ENCODE results near the gene GCHFR.

Gene GCHFR

GRCh38 chr15:40807028-40807887 is 43.4 kb downstream of the GCHFR start, which contains the start of the genes DNAJC17 and ZFYVE19:
DNAJC17 (minus strand) TSS chr15:40807473; CDS start chr15:40807446, 27 bp downstream.
ZFYVE19 (plus strand) TSS chr15:40807089; CDS start chr15:40807590, 501 bp downstream.
- POLR2A ChIA-PET, result interaction anchor here (0.9 to 2.1 kb wide), 11 partner anchors 8 to 112 kb away, joined by 3 to 9 read pairs (median 5); partner anchors contain the start of genes GCHFR, PPP1R14D, RAD51 and VPS18
- no peak for TF ChIP-seq FOXK2 (IDR thresholded peaks at IDR 0.05)
- TF ChIP-seq LEF1 (IDR thresholded peaks at IDR 0.05; ENCODE audit: borderline replicate concordance), result no peak
- no peak for TF ChIP-seq FOXM1 (IDR thresholded peaks at IDR 0.05; ENCODE audit: borderline replicate concordance)
- no peak for TF ChIP-seq FOXA1 (IDR thresholded peaks at IDR 0.05)
- peak; percentile 63; the same call in 1 of the 2 replicates for TF ChIP-seq SUZ12 (IDR thresholded peaks at IDR 0.05)
- TF ChIP-seq L3MBTL2 (conservative IDR thresholded peaks at IDR 0.05), result no peak
- TF ChIP-seq ELF4 (IDR thresholded peaks at IDR 0.05), result no peak
- TF ChIP-seq, protein P1, sequence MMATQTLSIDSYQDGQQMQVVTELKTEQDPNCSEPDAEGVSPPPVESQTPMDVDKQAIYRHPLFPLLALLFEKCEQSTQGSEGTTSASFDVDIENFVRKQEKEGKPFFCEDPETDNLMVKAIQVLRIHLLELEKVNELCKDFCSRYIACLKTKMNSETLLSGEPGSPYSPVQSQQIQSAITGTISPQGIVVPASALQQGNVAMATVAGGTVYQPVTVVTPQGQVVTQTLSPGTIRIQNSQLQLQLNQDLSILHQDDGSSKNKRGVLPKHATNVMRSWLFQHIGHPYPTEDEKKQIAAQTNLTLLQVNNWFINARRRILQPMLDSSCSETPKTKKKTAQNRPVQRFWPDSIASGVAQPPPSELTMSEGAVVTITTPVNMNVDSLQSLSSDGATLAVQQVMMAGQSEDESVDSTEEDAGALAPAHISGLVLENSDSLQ (IDR thresholded peaks at IDR 0.05), result peak; percentile 46; the same call in 1 of the 2 replicates
- no peak for TF ChIP-seq CTBP1 (IDR thresholded peaks at IDR 0.05; ENCODE audit: borderline replicate concordance)
- no peak for TF ChIP-seq BHLHE40 (IDR thresholded peaks at IDR 0.05; ENCODE audit: borderline replicate concordance)
- DNase-seq (ENCODE audit: extremely low spot score), result peak; percentile 90
- CTCF ChIA-PET, result no interaction called here

GRCh38 chr15:40807888-40808461 is 44.1 kb downstream of the GCHFR start:
- ChIA-PET CTCF (interaction anchor here (0.6 kb wide), 1 partner anchor 50 kb away, joined by 3 read pairs; no protein-coding TSS in a partner anchor), POLR2A (interaction anchor here (0.9 to 2.1 kb wide), 11 partner anchors 8 to 113 kb away, joined by 3 to 9 read pairs (median 5); partner anchors contain the start of genes GCHFR, PPP1R14D, RAD51 and VPS18)
- no peak for DNase-seq (ENCODE audit: extremely low spot score)
- TF ChIP-seq, protein P1 (IDR thresholded peaks at IDR 0.05), result no peak
- 0 out of 2 replicates have a peak, but pooled peaks have one; percentile 25 for TF ChIP-seq L3MBTL2 (conservative IDR thresholded peaks at IDR 0.05)

- ChIA-PET CTCF (interaction anchor here (0.6 kb wide), 2 partner anchors 49 kb away, joined by 3 to 5 read pairs; no protein-coding TSS in a partner anchor), POLR2A (no interaction called here)
Measured at GRCh38 chr15:40808861-40809450, 45.1 kb downstream of the GCHFR start.

DNA sequence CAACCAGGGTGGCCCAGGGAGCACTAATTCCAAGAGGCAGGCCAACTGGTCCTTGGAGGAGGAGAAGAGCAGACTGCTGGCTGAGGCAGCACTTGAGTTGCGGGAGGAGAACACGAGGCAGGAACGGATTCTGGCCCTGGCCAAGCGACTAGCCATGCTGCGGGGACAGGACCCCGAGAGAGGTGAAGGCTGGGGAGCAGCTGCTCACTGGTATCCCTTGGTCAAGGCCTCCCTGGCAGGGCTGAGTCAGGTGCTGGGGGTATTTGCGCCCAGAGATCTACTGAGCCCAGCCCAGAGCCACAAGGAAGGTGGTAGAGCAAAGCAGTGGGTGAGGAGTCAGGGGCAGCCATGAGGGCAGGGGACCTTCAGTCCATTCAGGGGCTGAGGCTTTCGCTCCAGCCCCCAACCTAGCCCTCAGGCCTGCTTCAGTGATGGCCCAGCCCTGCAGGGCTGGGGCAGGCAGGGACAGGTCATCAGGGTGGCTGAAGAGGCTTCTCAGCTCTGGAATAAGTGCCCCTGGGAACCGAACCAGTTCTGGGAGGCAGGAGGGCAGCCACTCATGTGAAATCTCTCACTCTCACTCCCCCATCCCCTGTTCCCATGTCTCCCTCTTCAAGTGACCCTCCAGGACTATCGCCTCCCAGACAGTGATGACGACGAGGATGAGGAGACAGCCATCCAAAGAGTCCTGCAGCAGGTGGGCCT is 49.0 kb downstream of the GCHFR start:
- CTCF ChIA-PET, result interaction anchor here (0.6 kb wide), 1 partner anchor 11 kb away, joined by 3 read pairs; no protein-coding TSS in a partner anchor
- no peak for TF ChIP-seq HDGF (IDR thresholded peaks at IDR 0.05; ENCODE audit: borderline replicate concordance)
- no peak for TF ChIP-seq L3MBTL2 (conservative IDR thresholded peaks at IDR 0.05)
- no peak for TF ChIP-seq SP1 (IDR thresholded peaks at IDR 0.05)
- TF ChIP-seq, protein P1 (IDR thresholded peaks at IDR 0.05), result no peak
- TF ChIP-seq BHLHE40 (IDR thresholded peaks at IDR 0.05; ENCODE audit: borderline replicate concordance), result no peak
- TF ChIP-seq CTBP1 (IDR thresholded peaks at IDR 0.05; ENCODE audit: borderline replicate concordance), result no peak
- TF ChIP-seq FOXA1 (IDR thresholded peaks at IDR 0.05), result no peak
- no peak for TF ChIP-seq ARNT (IDR thresholded peaks at IDR 0.05)
- no peak for TF ChIP-seq FOXM1 (IDR thresholded peaks at IDR 0.05; ENCODE audit: borderline replicate concordance)
- TF ChIP-seq ZNF384 (IDR thresholded peaks at IDR 0.05), result no peak
- no peak for TF ChIP-seq SUZ12 (IDR thresholded peaks at IDR 0.05)
- TF ChIP-seq NFRKB (IDR thresholded peaks at IDR 0.05), result no peak
- TF ChIP-seq LEF1 (IDR thresholded peaks at IDR 0.05; ENCODE audit: borderline replicate concordance), result no peak
- no peak for TF ChIP-seq FOXK2 (IDR thresholded peaks at IDR 0.05)
- no peak for TF ChIP-seq TARDBP (IDR thresholded peaks at IDR 0.05)
- TF ChIP-seq ELF4 (IDR thresholded peaks at IDR 0.05), result no peak
- POLR2A ChIA-PET, result no interaction called here
- DNase-seq (ENCODE audit: extremely low spot score), result no peak

More at GRCh38 chr15:40808861-40809450, 45.1 kb downstream of the GCHFR start:
- TF ChIP-seq SP1 (IDR thresholded peaks at IDR 0.05) (no peak), FOXM1 (IDR thresholded peaks at IDR 0.05; ENCODE audit: borderline replicate concordance) (no peak), BHLHE40 (IDR thresholded peaks at IDR 0.05; ENCODE audit: borderline replicate concordance) (no peak), FOXK2 (IDR thresholded peaks at IDR 0.05) (no peak), ARNT (IDR thresholded peaks at IDR 0.05) (no peak), CTBP1 (IDR thresholded peaks at IDR 0.05; ENCODE audit: borderline replicate concordance) (no peak), TARDBP (IDR thresholded peaks at IDR 0.05) (no peak), NFRKB (IDR thresholded peaks at IDR 0.05) (no peak), ELF4 (IDR thresholded peaks at IDR 0.05) (no peak)
- TF ChIP-seq, protein P1 (IDR thresholded peaks at IDR 0.05), result no peak
- DNase-seq (ENCODE audit: extremely low spot score), result no peak

All from HEK293T (cell line).